WERI-Rb-1 (cell line): ENCODE measurements around the gene CDH4.

Experiments
- DNase-seq: peaks from one replicate; pipeline ENCODE4 v3.0.0-alpha.2; 2020
- H3K27ac ChIP-seq: fragments of 250-450 bp; sonication (Bioruptor Pico); 2 replicates; pipeline ENCODE4 v1.5.1; 2020; ENCODE audit warnings: mild to moderate bottlenecking, moderate library complexity
- H3K27me3 ChIP-seq: fragments of 250-450 bp; sonication (Bioruptor Pico); 2 replicates; pipeline ENCODE4 v1.5.1; 2021; ENCODE audit warnings: mild to moderate bottlenecking, low read depth, moderate library complexity; ENCODE audit not compliant: insufficient read depth, severe bottlenecking
- H3K36me3 ChIP-seq: fragments of 250-450 bp; sonication (Bioruptor Pico); 2 replicates; pipeline ENCODE4 v1.5.1; 2020; ENCODE audit warnings: mild to moderate bottlenecking, moderate library complexity
- H3K4me3 ChIP-seq: 2 replicates; pipeline ENCODE4 v1.5.1; 2011; ENCODE audit warnings: low read depth, mild to moderate bottlenecking, control low read depth, low read length
- H3K9me3 ChIP-seq: fragments of 250-450 bp; sonication (Bioruptor Pico); 2 replicates; pipeline ENCODE4 v1.5.1; 2021; ENCODE audit warnings: mild to moderate bottlenecking, moderate library complexity; ENCODE audit not compliant: severe bottlenecking
- CTCF ChIP-seq: IDR thresholded peaks from 2 replicates; pipeline ENCODE4 v1.5.1; 2011; ENCODE audit warnings: low read depth, mild to moderate bottlenecking, control low read depth, inconsistent platforms, low read length

CDH4 gene

DNA sequence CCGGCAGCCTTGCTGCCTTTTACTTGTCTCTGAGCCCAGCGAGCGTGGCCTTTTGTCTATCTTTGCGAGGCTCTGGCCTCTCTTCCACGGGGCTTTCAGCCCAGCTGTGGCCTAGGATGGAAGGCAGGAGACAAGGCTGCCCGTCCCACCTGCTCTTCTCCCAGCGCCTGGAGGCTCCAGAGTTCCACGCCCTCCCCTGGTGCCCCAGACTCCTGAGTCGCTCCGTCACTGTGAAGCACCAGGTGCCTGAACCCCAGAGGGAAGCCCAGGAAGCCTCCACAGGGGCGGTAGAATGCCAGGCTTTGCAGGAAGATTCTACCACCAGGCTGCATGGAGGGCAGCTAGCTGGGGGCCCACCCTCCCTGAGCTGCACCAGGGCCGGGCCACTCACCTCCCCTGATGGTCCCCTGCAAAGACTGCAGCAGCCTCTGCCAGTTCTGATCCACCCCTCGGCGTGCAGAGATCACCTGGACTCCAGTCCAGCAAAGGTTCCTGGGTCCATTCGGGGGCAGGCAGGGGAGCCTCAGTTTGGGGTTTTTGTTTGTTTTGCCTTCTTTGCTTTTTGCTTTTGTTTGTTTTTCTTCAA lies 384.6 kb downstream of the CDH4 start:
- H3K27me3 ChIP-seq: peaks cover 93% of the 10 kb centered on the region
- no peaks in the 10 kb centered on the region for H3K36me3 ChIP-seq
- no peaks in the 10 kb centered on the region for H3K9me3 ChIP-seq
- no peak overlapping the region for H3K27ac ChIP-seq
- no peak for TF ChIP-seq CTCF
- DNase-seq: no peak
- no peak overlapping the region for H3K4me3 ChIP-seq

GRCh38 chr20:61638802-61639585 lies 386.9 kb downstream of the CDH4 start:
- Histone ChIP-seq H3K27ac (no peak overlapping the region), H3K36me3 (no peaks in the 10 kb centered on the region), H3K4me3 (no peak overlapping the region), H3K27me3 (peaks cover 93% of the 10 kb centered on the region), H3K9me3 (no peaks in the 10 kb centered on the region)
- DNase-seq: no peak
- TF ChIP-seq CTCF: no peak

- H3K4me3 ChIP-seq: no peak overlapping the region
- TF ChIP-seq CTCF: no peak
- DNase-seq: no peak
- no peaks in the 10 kb centered on the region for H3K36me3 ChIP-seq
- no peaks in the 10 kb centered on the region for H3K9me3 ChIP-seq
- H3K27me3 ChIP-seq: peaks cover 93% of the 10 kb centered on the region
- H3K27ac ChIP-seq: no peak overlapping the region
These were observed 388.2 kb downstream of the CDH4 start for GRCh38 chr20:61640131-61640870.

DNA sequence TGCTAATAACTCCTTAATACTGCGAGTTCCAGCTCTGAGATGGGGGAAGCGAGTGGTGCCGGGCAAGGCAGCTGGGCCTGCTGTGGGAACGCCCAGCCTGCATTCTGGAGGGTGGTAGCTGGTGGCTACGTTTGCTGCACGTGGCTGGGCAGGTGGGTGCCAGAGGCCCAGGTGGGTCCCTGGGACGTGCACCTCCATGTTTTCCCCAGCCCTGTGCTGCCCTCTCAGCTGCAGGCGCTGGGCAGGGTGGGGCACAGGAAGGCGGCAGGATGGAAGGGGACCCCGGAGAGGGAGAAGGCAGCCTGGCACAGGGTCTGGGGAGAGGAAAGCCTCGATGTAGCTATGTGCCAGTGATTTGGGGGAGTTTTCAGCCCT lies 388.8 kb downstream of the CDH4 start:
- no peak overlapping the region for H3K4me3 ChIP-seq
- peaks cover 93% of the 10 kb centered on the region for H3K27me3 ChIP-seq
- H3K36me3 ChIP-seq: no peaks in the 10 kb centered on the region
- no peaks in the 10 kb centered on the region for H3K9me3 ChIP-seq
- DNase-seq: no peak
- no peak for TF ChIP-seq CTCF
- no peak overlapping the region for H3K27ac ChIP-seq

DNA sequence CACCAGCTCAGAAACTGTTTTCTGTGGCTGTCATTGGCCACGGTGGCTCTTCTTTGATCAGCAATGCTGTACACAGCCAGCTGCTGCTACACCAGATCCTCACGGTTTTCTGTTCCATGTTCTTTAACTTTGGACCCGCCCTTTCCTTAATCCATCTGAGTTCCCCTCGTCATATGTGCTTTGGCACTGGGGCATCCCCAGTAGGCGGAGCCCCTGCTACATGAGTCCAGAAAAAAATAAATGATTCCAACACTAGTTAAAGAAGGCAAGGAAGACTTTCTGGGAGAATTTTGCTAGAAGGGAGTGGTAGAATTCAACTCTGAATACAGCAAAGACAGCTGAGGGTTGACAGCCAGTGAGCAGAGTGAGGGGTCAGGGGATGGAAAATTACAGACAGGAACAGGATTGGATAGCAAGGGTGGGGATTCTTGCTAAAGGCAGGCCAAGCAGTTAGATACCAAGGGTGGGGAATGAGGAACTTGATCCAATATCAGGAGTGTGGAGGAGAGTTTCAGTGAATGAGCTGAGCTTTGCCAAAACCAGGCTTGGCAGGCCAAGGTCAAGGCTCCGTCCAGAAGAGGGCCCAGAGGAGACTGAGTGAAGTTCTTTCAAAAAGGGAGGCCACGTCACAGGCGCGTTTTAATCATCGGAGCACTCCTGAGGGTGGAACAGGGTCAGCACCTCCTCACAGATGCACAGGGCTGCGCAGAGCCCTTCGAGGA lies 391.8 kb downstream of the CDH4 start:
- Histone ChIP-seq H3K4me3 (no peak overlapping the region), H3K27ac (no peak overlapping the region), H3K9me3 (no peaks in the 10 kb centered on the region), H3K36me3 (no peaks in the 10 kb centered on the region), H3K27me3 (peaks cover 85% of the 10 kb centered on the region)
- no peak for TF ChIP-seq CTCF
- DNase-seq: no peak
